Hematopoietic multipotent progenitor cell treated with erythropoietin and hydrocortisone succinate and interleukin-3 and kit ligand, for 8 days (in vitro differentiated cells): ENCODE data around the gene PEX5L.

ENCODE experiments used
- DNase-seq: peaks from one replicate; pipeline ENCODE4 v3.0.0-alpha.2; 2015

PEX5L gene

DNA sequence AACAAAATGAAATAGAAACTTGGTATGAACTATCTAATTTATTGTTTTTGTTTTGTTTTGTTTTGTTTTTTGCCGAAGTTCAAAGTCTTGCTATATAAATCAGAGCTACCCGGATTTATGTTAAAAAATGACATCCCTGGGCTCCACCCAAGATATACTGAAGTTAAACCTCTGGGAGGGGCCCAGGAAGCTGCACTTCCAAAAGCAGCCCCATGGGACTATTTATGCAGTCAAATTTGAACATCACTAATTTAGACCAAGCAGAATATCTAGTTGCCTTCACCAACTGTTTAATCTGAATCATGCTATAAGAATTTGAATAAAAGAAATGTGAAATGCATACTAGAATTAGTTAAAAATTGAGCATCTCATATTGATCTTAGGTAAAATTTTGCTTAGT, 32.2 kb downstream of the PEX5L start:
- DNase-seq, result no peak

DNA sequence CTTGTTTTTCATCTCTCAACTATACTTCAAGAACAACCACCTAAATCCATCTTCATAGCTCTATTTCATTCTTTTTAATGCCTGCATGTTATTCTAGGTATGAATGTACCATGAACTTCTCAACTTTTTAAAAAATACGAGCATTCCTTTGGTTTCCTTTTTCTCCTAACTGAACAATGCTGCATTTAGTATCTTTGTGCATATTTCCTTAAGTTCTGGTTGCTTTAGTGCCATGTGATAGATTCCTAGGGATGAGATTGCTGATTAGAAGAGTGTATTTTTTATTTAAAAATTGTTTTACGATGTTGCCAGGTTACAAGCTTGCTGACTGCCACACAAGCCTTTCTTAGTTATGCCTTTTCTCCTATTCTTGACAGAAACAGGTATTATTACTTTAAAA, 34.7 kb downstream of the PEX5L start:
- no peak for DNase-seq

DNA sequence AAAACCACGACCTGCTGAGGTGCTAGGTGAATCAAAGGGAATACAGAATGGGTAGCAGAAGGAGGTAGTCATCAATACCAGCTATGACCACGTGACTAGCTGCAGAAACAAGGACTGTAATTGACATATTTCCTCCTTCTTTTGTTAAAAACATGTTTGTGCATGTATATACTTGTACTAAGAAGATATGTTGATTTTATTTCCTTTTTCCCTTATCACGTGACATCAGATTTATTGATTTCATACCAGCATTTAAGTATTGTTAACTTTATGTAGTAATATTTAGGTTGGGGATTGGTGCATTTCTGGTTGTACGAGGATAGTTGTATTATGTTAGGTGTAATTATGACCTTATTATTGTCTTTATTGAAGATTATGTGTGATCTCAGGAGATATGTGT, 36.2 kb downstream of the PEX5L start:
- DNase-seq, result no peak

DNA sequence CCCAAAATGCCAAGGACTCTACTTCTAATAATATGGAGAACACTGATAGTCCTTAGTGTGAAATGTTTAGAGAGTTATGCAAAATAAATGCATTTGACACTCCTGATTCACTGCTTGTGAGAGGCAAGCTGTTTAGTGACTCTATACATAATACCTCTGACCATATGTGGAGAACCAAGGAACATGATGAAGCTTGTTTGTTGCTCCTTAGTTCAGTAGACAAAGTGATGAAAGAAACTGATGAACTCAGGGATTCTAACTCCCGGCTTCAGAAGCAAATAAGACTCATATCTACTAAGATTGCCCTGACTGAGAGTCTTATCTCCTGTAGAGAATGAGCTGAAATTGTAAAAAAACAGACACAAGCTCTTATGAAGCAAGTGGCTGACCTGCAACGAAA, 41.3 kb downstream of the PEX5L start:
- DNase-seq, result no peak

DNA sequence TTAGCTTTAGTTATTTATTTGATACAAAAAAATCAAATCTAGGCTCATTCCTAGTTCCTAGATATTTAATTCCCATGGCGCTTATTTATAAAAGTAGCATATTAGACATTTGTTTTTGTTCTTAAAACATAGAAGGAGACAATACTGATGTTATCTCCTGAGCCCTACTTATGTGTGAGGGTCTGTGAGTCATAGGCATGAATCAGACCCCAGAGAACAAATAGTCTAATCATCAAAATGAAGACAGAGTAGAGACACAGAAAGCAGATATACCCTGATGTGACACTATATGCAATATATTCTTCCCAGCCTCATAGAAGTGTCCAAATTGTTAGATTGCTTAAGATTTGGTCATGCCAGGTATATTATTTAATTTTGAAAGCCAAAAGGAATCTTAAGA, 44.9 kb downstream of the PEX5L start:
- DNase-seq, result no peak

DNA sequence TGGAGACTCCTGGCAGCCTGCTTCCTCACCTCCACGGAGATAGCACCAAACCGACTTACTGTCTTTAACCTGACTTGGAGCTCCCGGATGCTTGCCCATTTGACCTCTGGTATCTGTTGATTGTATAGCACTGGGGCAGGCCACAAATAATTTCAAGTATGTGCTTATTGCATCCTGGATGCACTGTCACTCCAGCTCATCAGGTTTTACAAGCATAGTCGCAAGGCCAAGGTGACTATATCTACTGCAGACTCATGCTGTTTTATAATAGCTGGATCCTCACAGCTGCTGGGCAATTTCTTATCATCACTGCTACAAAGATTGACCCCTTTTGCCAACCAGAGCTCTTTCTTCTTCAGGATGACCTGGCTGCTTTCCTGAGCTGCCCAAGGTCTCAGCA, 45.6 kb downstream of the PEX5L start:
- DNase-seq, result no peak

DNA sequence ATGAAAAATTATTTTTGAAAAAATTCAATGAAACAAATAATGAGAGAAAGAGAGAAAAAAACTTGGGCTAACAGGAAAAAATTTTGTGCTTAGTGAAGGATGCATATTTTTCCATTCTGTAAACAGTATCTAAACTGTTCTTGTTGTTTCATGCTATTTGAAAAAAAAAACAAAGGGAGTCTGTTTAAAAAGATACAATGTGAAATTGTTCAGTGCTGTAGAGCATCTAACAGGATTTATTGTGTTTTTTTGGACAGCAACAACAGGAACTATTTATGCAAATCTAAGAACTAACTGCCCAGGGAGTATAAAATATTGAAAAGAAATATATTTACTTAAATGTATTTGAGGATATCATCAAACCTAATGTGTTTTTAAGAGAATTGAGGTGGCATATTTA, 55.1 kb downstream of the PEX5L start:
- DNase-seq, result no peak

DNA sequence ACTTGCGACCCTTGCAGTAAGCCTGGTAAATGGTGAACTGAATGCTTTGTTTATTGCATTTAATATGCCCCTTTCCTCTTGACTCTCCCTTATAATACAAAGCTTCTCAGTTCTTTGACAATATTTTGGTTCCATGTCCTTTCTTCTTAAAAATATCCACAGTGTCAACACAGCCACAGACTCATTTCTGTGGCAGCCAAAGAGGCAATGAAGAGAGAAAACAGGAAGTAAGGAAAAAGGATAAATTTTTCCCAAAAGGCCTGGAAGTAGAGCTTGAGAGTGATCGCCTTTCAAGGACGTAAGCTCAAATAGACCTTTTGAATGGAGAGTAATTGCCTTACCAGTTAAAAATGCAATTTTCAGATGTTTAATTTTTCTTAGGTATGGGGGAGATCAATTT, 59.4 kb downstream of the PEX5L start:
- no peak for DNase-seq

DNA sequence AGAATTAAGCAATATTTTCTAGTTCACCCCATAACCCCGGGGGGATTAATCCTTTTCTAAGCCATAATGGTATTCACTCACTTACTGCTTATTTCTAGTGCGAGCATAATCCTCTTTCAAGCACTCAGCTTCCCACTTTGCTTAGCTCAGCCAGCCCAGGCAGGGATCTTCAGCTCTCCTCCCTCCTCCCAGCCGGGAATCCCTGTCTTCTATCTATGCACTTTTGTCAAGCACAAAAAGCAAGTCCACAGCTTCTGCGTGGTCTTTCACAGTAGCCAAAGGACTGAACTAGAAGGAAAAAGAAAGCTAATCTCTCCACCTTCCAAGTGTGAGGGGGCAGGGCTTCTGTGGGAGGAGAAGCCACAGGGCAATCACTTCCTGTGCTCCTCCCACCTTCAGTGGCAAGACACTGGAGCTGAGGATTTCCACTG, 62.8 kb downstream of the PEX5L start:
- DNase-seq, result no peak

DNA sequence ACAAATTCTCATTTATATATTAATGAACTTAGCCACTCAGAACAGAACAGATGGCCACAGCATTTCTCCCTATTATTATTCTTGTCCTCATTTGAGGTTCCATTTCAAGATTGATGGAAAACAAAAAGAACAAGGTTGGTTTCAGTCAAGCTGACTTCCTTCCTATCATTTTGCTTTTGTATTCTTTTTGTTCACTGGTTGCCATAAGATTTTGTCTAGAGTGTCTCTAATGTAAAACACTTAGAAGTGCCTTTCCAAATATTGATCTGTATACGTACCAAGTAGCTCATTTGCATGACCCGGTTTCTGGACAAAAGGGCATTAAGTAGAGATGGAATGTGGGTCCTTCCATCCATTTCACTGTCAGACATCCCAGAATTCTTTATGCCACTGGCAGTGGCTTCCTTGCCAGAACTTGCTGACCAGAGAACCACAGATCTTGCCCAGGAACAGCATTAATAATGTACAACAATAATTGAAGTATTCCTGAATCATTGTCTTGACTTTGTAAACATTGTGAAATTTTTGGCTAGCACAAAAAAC, 63.8 kb downstream of the PEX5L start:
- no peak for DNase-seq

DNA sequence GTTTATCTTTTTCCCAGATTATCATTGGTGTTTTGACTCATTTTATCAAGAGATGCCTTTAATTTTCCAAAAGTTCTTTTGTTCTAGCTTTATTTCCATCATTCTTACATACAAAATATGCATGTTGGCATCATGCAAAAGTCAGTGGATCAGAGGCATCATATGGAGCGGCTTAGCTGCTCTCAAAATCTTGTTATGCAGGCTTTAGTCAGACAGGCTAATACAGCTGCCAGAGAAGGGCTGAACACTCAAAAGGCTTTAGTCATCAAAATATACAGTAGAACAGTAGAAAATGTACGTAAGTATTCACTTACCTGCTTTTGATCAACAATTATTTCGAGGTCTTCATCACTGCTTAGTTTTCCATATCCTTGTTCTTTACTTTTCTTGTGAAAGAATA, 65.5 kb downstream of the PEX5L start:
- no peak for DNase-seq

DNA sequence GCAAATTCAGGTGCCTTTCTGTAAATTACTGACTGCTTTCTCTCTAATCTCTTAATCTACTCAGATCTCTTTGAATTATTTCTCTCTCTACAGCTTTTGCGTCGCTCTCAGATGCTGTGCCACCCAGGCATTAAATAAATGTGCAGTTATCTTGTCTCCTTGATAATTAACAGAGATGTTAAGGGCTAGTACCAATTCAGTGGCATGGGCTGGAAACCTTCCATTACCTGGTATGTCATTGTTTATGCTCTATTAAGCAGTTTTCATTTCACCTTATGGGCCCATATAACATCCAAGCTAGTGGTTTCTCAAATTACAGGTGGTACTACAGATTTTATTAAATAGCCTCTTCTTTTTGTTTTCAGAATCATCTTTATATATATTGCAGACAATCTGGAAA, 66.0 kb downstream of the PEX5L start:
- DNase-seq, result no peak

DNA sequence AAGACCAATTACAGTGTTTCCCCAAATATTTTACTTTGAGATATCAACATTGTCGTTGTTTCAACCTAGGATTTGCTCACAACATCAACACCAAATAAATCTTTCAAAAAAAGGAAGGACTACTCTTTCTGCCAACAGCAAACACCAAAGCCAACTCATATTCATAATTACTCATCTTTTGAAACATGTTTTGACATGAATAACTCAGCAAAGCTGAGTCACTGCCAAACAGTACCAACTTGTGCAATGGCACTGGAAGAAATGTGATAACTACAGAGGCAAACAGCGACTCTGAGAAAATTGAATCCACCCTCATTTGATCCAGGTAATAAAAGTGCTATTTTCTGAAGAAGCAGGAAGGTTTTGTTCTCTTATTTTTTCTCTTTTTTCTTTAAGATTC, 67.2 kb downstream of the PEX5L start:
- no peak for DNase-seq

DNA sequence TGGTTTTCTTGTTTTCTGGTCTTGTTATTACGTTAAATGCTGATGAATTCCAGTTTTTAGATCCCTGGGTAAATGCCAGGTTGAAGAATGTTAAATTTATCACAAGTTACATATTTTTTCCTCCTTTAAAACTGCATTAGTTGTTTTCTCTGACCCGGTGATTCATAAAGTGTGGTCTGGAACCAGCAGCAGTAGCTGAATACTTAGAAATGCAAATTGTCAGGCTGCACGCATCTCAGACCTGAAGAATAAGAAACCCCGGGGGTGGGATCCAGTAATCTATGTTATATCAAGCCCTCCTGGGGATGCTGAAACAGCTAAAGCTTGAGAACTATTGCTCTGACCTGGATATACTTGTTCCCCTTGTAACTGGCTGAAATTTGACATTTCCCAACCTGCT, 69.1 kb downstream of the PEX5L start:
- no peak for DNase-seq

DNA sequence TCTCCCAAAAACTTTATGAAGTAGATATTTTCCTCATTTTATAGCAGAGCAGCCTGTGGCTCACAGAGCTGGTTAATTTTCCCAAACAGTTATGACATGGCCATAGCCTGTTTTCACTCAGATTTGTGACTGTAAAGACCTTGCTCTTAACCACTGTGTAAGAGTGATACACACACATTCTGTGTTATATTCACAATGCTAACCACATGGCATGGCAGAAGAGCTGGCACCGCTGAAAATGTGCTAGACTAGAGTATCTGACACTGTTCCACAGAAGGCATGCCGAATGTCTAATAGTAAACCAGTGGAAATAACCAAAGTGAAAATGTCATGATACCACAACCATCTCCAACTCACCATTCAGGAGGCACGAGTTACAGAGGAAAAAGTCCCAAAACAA, 71.8 kb downstream of the PEX5L start:
- DNase-seq, result no peak

DNA sequence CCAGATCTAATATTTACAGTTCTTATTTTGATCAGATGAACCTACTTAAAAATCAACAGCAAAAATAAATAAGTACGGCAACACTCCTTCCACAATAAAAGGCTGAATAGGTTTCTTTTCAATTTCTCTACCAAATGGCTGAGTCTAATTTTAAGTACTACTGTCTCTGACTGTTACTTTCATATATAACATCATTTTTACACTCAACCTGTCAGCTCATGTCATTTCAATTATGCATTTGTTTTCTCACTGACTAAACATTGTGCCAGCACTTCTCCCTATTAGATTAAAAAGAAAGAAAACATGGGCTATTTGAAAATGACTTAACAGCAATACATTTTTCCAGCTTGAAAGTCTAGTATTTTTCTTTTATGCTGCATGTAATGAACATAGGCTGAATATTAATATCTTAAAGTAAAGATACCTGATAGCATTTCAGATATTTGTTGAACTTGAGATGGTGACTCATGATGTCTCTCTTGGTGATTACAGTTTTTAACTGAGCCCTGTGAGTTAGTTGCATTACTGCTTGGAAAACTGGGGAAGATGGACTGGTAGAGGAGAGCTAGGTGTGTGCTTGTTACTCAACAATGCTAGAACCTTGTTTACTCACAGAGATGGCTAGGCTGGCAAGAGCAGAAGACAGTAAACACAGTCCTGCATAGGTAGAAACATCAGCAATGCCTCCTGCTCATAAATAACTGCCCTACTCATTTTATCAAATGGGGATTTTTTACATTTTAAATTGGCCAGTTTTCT, 73.9 kb downstream of the PEX5L start:
- no peak for DNase-seq

DNA sequence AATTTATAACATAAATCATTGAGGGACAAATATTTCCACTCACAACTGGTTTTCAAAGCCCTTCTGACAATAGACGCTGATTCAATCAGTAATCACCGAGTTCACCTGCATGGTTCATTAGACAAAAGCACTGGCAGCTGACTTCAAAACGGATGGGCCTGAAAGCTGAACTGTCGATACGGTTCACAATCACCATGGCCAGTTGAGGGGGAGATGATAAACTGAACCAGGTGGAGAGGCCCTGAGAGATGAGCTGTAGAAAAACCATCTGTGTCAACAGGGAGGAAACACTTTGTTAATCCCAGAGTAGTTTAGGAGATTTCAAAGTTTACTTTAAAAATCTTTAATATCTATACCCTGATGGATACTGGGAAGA, 75.0 kb downstream of the PEX5L start:
- no peak for DNase-seq

DNA sequence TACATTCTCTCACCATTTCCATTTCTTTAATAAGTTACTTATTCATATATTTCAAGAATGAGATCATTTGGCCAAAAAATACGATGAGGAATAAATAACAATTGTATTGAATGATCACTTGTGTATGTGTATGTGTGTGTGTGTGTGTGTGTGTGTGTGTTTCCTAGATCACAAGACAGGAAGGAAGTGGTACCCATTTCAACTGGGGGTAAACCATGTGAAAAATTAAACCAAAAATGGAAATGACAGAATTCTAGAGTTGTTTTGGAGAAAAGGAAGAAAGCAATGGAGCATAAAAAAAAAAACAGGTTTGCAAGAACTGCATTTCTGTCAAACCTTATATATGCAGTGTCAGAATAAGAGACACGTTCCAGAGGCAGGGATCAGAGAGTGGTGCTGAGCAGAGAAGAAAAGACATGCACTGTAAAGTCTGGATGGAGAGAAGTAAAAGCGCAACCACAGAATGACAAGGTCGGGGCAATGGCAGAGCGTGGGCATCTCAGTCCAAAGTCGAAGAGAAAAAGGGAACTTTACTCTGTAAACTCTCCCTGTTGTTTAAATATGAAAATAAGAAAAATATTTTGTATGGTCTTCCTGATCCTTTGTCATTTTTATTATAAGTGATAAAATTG, 75.5 kb downstream of the PEX5L start:
- DNase-seq, result no peak

DNA sequence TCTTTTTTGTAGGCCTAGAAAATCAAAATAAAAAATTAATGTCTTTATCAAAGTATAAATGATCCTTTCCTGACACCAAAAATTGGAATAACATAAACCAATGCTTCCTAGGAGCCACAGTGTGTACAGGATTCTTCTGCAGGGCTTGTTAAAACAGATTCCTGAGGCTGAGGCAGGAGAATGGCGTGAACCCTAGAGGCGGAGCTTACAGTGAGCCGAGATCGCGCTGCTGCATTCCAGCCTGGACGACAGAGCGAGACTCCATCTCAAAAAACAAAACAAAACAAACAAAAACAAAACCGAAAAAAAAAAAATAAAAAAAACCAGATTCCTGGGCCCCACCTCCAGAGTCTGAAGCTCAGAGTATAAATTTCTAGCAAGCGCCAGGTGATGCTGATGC, 78.0 kb downstream of the PEX5L start:
- DNase-seq, result no peak

DNA sequence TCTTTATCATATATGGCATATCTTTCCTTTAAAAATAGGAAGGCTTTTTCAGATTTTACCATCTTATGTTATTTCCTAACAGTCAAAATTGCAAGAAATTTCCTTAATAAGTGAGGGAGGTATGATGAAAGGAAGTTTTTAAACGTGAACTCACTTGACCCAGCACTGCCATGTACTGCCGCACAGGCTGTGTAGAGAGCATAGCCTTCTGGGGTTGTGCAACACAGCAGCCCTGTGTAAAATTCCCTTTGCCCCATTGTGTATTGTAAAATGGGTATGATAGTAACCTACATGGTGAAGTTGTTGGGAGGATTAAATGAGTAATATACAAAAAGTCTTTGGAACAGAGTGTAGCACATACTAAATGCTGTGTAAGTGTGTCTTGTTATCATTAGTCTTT, 78.6 kb downstream of the PEX5L start:
- no peak for DNase-seq

DNA sequence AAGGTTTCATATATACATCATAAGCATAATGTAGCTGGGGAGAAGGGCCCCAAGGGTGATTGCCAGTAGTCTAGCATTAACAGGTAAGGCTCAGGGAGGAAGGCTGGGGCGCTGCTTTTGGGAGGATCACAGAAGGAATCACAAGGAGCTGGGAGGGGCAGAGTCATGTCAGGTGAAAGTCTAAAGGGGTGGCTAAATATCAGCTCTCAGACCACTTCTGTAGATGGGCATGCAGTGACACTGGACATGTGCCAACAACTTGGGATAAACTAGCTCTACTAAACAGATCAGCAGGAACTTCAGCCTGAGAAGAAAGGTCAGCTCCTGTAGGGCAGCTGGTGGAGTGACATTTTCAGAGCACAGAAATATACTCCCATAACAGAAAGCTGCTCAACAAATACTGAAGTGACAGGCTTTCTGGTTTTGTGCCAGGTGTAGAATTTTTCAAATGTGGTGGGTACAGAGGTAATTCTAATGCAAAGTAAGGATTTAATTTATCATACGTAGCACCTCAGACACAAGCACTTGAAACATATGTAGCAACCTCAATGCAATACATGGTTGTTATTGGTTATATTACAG, 79.4 kb downstream of the PEX5L start:
- DNase-seq, result no peak

DNA sequence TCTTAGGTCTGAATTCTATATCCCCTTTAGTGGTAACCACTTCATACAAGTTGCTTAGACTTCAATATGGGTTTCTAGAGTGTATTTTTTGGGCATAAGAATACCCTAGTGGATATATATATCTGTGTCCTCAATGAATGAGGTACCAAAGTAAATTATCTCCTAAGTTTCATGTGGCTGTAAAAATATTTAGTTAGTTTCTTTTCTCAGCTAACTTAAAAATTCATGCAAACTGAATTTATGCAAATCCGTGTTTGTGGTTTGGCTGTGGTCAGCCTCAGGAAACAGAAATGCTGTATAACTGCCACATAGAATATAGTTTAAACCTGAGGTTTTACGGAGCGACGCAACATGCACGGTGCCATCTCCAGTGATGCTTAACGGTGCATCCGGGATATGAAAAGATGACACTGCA, 80.3 kb downstream of the PEX5L start:
- no peak for DNase-seq

DNA sequence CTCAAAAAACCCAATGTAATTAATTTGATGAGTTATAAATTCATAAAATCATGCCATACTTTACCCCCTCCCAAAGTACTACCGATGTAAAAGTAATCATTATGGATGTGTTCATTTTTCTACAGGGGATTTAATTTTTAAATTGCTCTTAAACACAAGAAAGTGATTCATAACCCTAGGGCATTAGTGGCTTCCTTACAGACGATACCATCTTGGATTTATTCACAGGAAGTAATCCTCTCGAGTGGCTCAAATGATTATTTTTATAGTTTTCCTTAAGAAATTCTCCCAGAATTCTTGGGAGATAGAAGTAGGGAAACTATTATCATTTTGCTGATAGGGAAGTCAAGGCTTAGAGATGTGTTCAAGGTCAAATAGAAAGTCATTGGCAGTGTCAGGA, 80.9 kb downstream of the PEX5L start:
- no peak for DNase-seq

DNA sequence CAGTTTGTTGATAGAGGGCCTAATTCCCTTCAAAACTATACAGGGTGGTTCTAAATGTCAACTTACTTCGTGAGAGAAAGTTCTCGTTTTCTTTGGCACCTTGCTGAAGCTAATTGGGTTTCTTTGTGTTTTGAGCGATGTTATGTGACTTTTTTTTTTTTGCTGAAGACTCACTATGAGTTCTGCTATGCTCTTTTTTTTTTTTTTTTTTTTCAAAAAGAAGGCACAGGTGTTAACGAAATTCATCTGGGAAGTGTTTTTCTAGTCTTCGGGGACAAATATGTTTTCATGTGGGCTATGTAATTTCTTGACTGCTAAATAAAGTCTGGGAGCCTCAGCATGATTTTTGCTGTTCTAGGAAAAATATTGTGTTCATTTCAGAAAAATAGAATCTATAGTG, 81.5 kb downstream of the PEX5L start:
- no peak for DNase-seq
